ENCODE results near the gene MDM4.
A peak's percentile ranks its signal among the peaks of the same experiment; 100 is the strongest.

MDM4 gene

GRCh38 chr1:204581759-204582158 lies 65.6 kb downstream of the MDM4 start:
- DNase-seq: no peak

- no peak for DNase-seq
These were observed 67.9 kb downstream of the MDM4 start for GRCh38 chr1:204583909-204584632.

GRCh38 chr1:204584699-204585372 lies 68.6 kb downstream of the MDM4 start:
- DNase-seq: no peak

GRCh38 chr1:204587621-204588020 lies 71.4 kb downstream of the MDM4 start:
- no peak for DNase-seq

- DNase-seq: no peak
These were observed 72.6 kb downstream of the MDM4 start for GRCh38 chr1:204588826-204589225.

- peak; percentile 39 for DNase-seq
These were observed 73.3 kb downstream of the MDM4 start for GRCh38 chr1:204589409-204590038.

GRCh38 chr1:204591473-204592090 lies 75.4 kb downstream of the MDM4 start:
- DNase-seq: peak; percentile 80

GRCh38 chr1:204592246-204592948 lies 76.2 kb downstream of the MDM4 start:
- no peak for DNase-seq

GRCh38 chr1:204598319-204598969 lies 82.2 kb downstream of the MDM4 start:
- no peak for DNase-seq

- no peak for DNase-seq
These were observed 82.9 kb downstream of the MDM4 start for GRCh38 chr1:204599098-204599497.

GRCh38 chr1:204599596-204599995 lies 83.4 kb downstream of the MDM4 start:
- DNase-seq: no peak

- DNase-seq: no peak
These were observed 84.0 kb downstream of the MDM4 start for GRCh38 chr1:204600203-204600602.

- DNase-seq: no peak
These were observed 84.8 kb downstream of the MDM4 start for GRCh38 chr1:204600968-204601367.

GRCh38 chr1:204602111-204602579 lies 85.9 kb downstream of the MDM4 start:
- DNase-seq: no peak

GRCh38 chr1:204602871-204603542 lies 86.8 kb downstream of the MDM4 start:
- no peak for DNase-seq

GRCh38 chr1:204605791-204606190 lies 89.6 kb downstream of the MDM4 start:
- DNase-seq: no peak
